H1 (cell line): ENCODE results near the gene PPP3R2. TPM values are rescaled to one million over a fixed set of nuclear protein-coding genes. Genes with fewer than 3 reads are reported as not detected.

Experiments
- ASH2L ChIP-seq: fragments of 200-600, 300-600 bp; sonication (generic); IDR thresholded peaks from one replicate; pipeline ENCODE4 v1.7.1; 2017; ENCODE audit warnings: low read length
- BRCA1 ChIP-seq: IDR thresholded peaks from 2 replicates; pipeline ENCODE4 v1.6.1; 2012; ENCODE audit warnings: low read depth, low read length, improper control_type of control experiment
- polyA plus RNA-seq, 7 experiments: library from polyadenylated mRNA; depleted of rRNA in 3 of 7; stranded (reverse) in 5 of 7; unstranded in 2 of 7; fragments of >200 nt in 5 of 7; fragments of 200-250 nt in 2 of 7; gene quantifications; 1 replicate in 5 of 7; 2 replicates in 1 of 7; 4 replicates in 1 of 7; pipeline versions ENCODE4 v1.2.1 to v1.2.3, GENCODE V29; 2011 to 2013; ENCODE audit warnings: missing spikeins in 2 of 7, mixed read lengths in 2 of 7
- total RNA-seq: library from RNA; stranded (reverse); fragmentation: NEBNext Ultra II Directional; extraction: Animal tissue kit (Norgen Biotek cat#: 25700); gene quantifications from 2 replicates; pipeline ENCODE4 v1.2.1, GENCODE V29; 2021

Gene PPP3R2
- total and polyA plus RNA-seq, 2 of the 8 experiments (the other 6 are each of a cell fraction or from before 2014, with no cell fraction given), result not detected

- TF ChIP-seq BRCA1 (no peak), ASH2L (no peak)
- TF ChIP-seq, all 59 proteins: peak for 0
Measured at GRCh38 chr9:101631892-101632291, 37.1 kb upstream of the PPP3R2 start (continued).
